Stomach (tissue), 4 donors: ENCODE data around the gene MIPEP.

Source experiments
- CTCF ChIP-seq, 7 experiments: fragments of 450-650 bp in 4 of 7; fragments of 200-600 bp in 3 of 7; sonication (generic) in 3 of 7; IDR thresholded peaks; one replicate each; pipeline ENCODE4 v1.5.1; 2016 to 2019; ENCODE audit warnings: antibody characterized with exemption in 7 of 7, control low read depth in 2 of 7, mild to moderate bottlenecking in 1 of 7
- EP300 ChIP-seq: sonication (generic); formaldehyde crosslinking; IDR thresholded peaks from one replicate; pipeline ENCODE4 v1.6.1; 2017; ENCODE audit warnings: antibody characterized with exemption
- POLR2A ChIP-seq, 4 donors: fragments of 450-650 bp; IDR thresholded peaks; one replicate each; pipeline ENCODE4 v1.6.1; 2016; ENCODE audit warnings: antibody characterized with exemption in 4 of 4, control low read depth in 2 of 4, mild to moderate bottlenecking in 1 of 4, moderate library complexity in 1 of 4
- POLR2AphosphoS5 ChIP-seq, 3 donors: sonication (generic); formaldehyde crosslinking; IDR thresholded peaks; one replicate each; pipeline ENCODE4 v1.6.1; 2016; ENCODE audit warnings: antibody characterized with exemption in 3 of 3

- TF ChIP-seq CTCF (IDR thresholded peaks at IDR 0.05) (no peak), POLR2AphosphoS5 (IDR thresholded peaks at IDR 0.05) (no peak), POLR2A (IDR thresholded peaks at IDR 0.05) (no peak), EP300 (no peak)
Observed at GRCh38 chr13:23683084-23683483, 206.1 kb downstream of the MIPEP start.
